NOMO-1 treated with DMSO at 0.1 percent for 48 hours (cell line): ENCODE results near the gene USP26.
"Not testable (repeated sequence)": the region's sequence is repeated elsewhere in the genome, so short reads cannot be mapped to it uniquely, and the experiment has no call there.

Experiments
- DNase-seq: peaks from one replicate; lab custom pipeline; 2025; ENCODE audit not compliant: unreplicated experiment; lab: John Stamatoyannopoulos, UW

Gene USP26

GRCh38 chrX:133033010-133033409, 63.9 kb downstream of the USP26 start:
- DNase-seq: no peak

- no peak for DNase-seq
Measured at GRCh38 chrX:133018229-133018628, 78.7 kb downstream of the USP26 start.

- DNase-seq: no peak
Measured at GRCh38 chrX:133007458-133007857, 89.5 kb downstream of the USP26 start.

- DNase-seq: no peak
Measured at GRCh38 chrX:133005616-133006015, 91.3 kb downstream of the USP26 start.

GRCh38 chrX:133005042-133005441, 91.9 kb downstream of the USP26 start:
- DNase-seq: peak; percentile 1

- DNase-seq: no peak
Measured at GRCh38 chrX:132999209-132999608, 97.7 kb downstream of the USP26 start.

GRCh38 chrX:132990835-132991234, 106.1 kb downstream of the USP26 start:
- no peak for DNase-seq

GRCh38 chrX:132986556-132986955, 110.4 kb downstream of the USP26 start:
- no peak for DNase-seq

- no peak for DNase-seq
Measured at GRCh38 chrX:132984058-132984650, 112.8 kb downstream of the USP26 start.

- DNase-seq: no peak
Measured at GRCh38 chrX:132983496-132983895, 113.4 kb downstream of the USP26 start.

- not testable (repeated sequence) for DNase-seq
Measured at GRCh38 chrX:132980035-132980434, 116.9 kb downstream of the USP26 start.
